Activated CD8-positive, alpha-beta memory T cell treated with anti-CD3 and anti-CD28 coated beads, Interleukin-2, amount 50 U/mL, for 24 hours (primary cell): ENCODE data around the gene STON2.
"Not testable (repeated sequence)": the region's sequence is repeated elsewhere in the genome, so short reads cannot be mapped to it uniquely, and the experiment has no call there.

ENCODE experiments used
- DNase-seq: peaks from one replicate; pipeline ENCODE4 v3.0.0-alpha.2; 2020; ENCODE audit errors: extremely low read depth

Gene STON2

GRCh38 chr14:81265636-81266169 is 134.4 kb downstream of the STON2 start:
- no peak for DNase-seq

- DNase-seq = no peak
These were observed 135.5 kb downstream of the STON2 start for GRCh38 chr14:81264671-81265070.

GRCh38 chr14:81263777-81264410 is 136.2 kb downstream of the STON2 start:
- DNase-seq = no peak

- DNase-seq = no peak
These were observed 138.9 kb downstream of the STON2 start for GRCh38 chr14:81261176-81261575.

- DNase-seq = no peak
These were observed 139.4 kb downstream of the STON2 start for GRCh38 chr14:81260732-81261131.

- no peak for DNase-seq
These were observed 143.7 kb downstream of the STON2 start for GRCh38 chr14:81256289-81256960.

- DNase-seq = no peak
These were observed 147.8 kb downstream of the STON2 start for GRCh38 chr14:81252278-81252677.

GRCh38 chr14:81247271-81247766 is 152.8 kb downstream of the STON2 start:
- DNase-seq = no peak

- no peak for DNase-seq
These were observed 153.5 kb downstream of the STON2 start for GRCh38 chr14:81246461-81247270.

GRCh38 chr14:81245771-81246170 is 154.4 kb downstream of the STON2 start:
- DNase-seq = no peak

GRCh38 chr14:81244431-81244830 is 155.7 kb downstream of the STON2 start:
- DNase-seq = not testable (repeated sequence)

GRCh38 chr14:81243499-81243898 is 156.6 kb downstream of the STON2 start:
- no peak for DNase-seq

GRCh38 chr14:81236849-81237248 is 163.3 kb downstream of the STON2 start:
- DNase-seq = not testable (repeated sequence)

- DNase-seq = no peak
These were observed 164.0 kb downstream of the STON2 start for GRCh38 chr14:81236138-81236537.

GRCh38 chr14:81235096-81235495 is 165.0 kb downstream of the STON2 start:
- DNase-seq = no peak

GRCh38 chr14:81234278-81234677 is 165.8 kb downstream of the STON2 start:
- no peak for DNase-seq

GRCh38 chr14:81233615-81234014 is 166.5 kb downstream of the STON2 start:
- DNase-seq = no peak

- no peak for DNase-seq
These were observed 168.6 kb downstream of the STON2 start for GRCh38 chr14:81231540-81231939.

- no peak for DNase-seq
These were observed 175.9 kb downstream of the STON2 start for GRCh38 chr14:81224222-81224621.

- not testable (repeated sequence) for DNase-seq
These were observed 176.3 kb downstream of the STON2 start for GRCh38 chr14:81223788-81224187.

- no peak for DNase-seq
These were observed 177.4 kb downstream of the STON2 start for GRCh38 chr14:81222691-81223090.

- no peak for DNase-seq
These were observed 178.0 kb downstream of the STON2 start for GRCh38 chr14:81222126-81222525.
